ENCODE measurements around the gene TANC2. TPM values are rescaled to one million over a fixed set of nuclear protein-coding genes. Genes with fewer than 3 reads are reported as not detected.

Gene TANC2
- total RNA-seq, 4 donors from 2014 or later = 7.5 to 21.3 (median 14.6) TPM

- Histone ChIP-seq H3K27ac (replicated peaks in 1 of 4) (no peak overlapping the region), H3K4me3 (no peak overlapping the region), H3K4me1 (peaks cover 0 to 5% (median 0%) of the 10 kb centered on the region in 4 donors), H3K9me3 (peaks cover 0 to 4% (median 0%) of the 10 kb centered on the region in 4 donors), H3K36me3 (no peaks in the 10 kb centered on the region), H3K27me3 (no peaks in the 10 kb centered on the region)
- intact Hi-C loops (cut with DNase I) = no loop called here
- 90% methylated on average over 5 of the region's 5 CpGs for WGBS
- no peak for DNase-seq (ENCODE audit: extremely low spot score)
- TF ChIP-seq CTCF (IDR thresholded peaks at IDR 0.05) (no peak), EP300 (IDR thresholded peaks at IDR 0.05) (no peak), POLR2A (IDR thresholded peaks at IDR 0.05; ENCODE audit: low read depth) (no peak), POLR2AphosphoS5 (IDR thresholded peaks at IDR 0.05) (no peak)
These were observed 23.5 kb downstream of the TANC2 start for GRCh38 chr17:62989501-62989900.

GRCh38 chr17:62994931-62995330 lies 28.9 kb downstream of the TANC2 start:
- no peak for DNase-seq (ENCODE audit: extremely low spot score)
- Histone ChIP-seq H3K27me3 (no peaks in the 10 kb centered on the region), H3K36me3 (no peaks in the 10 kb centered on the region), H3K4me3 (no peak overlapping the region), H3K27ac (replicated peaks in 1 of 4) (no peak overlapping the region), H3K4me1 (peaks cover 0 to 6% (median 2%) of the 10 kb centered on the region in 4 donors), H3K9me3 (no peaks in the 10 kb centered on the region)
- intact Hi-C loops (cut with DNase I) = no loop called here
- 83% methylated on average over 4 of the region's 4 CpGs for WGBS
- TF ChIP-seq EP300 (IDR thresholded peaks at IDR 0.05) (no peak), POLR2AphosphoS5 (IDR thresholded peaks at IDR 0.05) (no peak), CTCF (IDR thresholded peaks at IDR 0.05) (no peak), POLR2A (IDR thresholded peaks at IDR 0.05; ENCODE audit: low read depth) (no peak)

GRCh38 chr17:62995377-62995885 lies 29.4 kb downstream of the TANC2 start:
- Histone ChIP-seq H3K4me3 (no peak overlapping the region), H3K4me1 (peaks cover 0 to 6% (median 2%) of the 10 kb centered on the region in 4 donors), H3K27me3 (no peaks in the 10 kb centered on the region), H3K36me3 (no peaks in the 10 kb centered on the region), H3K27ac (replicated peaks in 1 of 4) (no peak overlapping the region), H3K9me3 (no peaks in the 10 kb centered on the region)
- WGBS = 93% methylated on average over 3 of the region's 3 CpGs
- DNase-seq (ENCODE audit: extremely low spot score) = no peak
- TF ChIP-seq POLR2AphosphoS5 (IDR thresholded peaks at IDR 0.05) (no peak), CTCF (IDR thresholded peaks at IDR 0.05) (peak; percentile 14 to 42 (median 23)), EP300 (IDR thresholded peaks at IDR 0.05) (no peak), POLR2A (IDR thresholded peaks at IDR 0.05; ENCODE audit: low read depth) (no peak)
- intact Hi-C loops (cut with DNase I) = no loop called here

- no peaks in the 10 kb centered on the region for H3K9me3 ChIP-seq
- DNase-seq (ENCODE audit: extremely low spot score) = no peak
- H3K36me3 ChIP-seq = no peaks in the 10 kb centered on the region
- no peaks in the 10 kb centered on the region for H3K27me3 ChIP-seq
- H3K4me3 ChIP-seq = no peak overlapping the region
- no peak overlapping the region for H3K27ac ChIP-seq (replicated peaks in 1 of 4)
- WGBS = 91% methylated on average over 8 of the region's 8 CpGs
- TF ChIP-seq POLR2A (IDR thresholded peaks at IDR 0.05; ENCODE audit: low read depth) = no peak
- no peak for TF ChIP-seq CTCF (IDR thresholded peaks at IDR 0.05)
- TF ChIP-seq EP300 (IDR thresholded peaks at IDR 0.05) = no peak
- TF ChIP-seq POLR2AphosphoS5 (IDR thresholded peaks at IDR 0.05) = no peak
- H3K4me1 ChIP-seq = peaks cover 0 to 6% (median 2%) of the 10 kb centered on the region in 4 donors
- intact Hi-C loops (cut with DNase I) = no loop called here
These were observed 30.2 kb downstream of the TANC2 start for GRCh38 chr17:62996221-62996620.

GRCh38 chr17:62998166-62998565 lies 32.1 kb downstream of the TANC2 start:
- Histone ChIP-seq H3K4me3 (no peak overlapping the region), H3K9me3 (no peaks in the 10 kb centered on the region), H3K36me3 (no peaks in the 10 kb centered on the region), H3K4me1 (peaks cover 0 to 6% (median 2%) of the 10 kb centered on the region in 4 donors), H3K27ac (replicated peaks in 1 of 4) (no peak overlapping the region), H3K27me3 (no peaks in the 10 kb centered on the region)
- DNase-seq (ENCODE audit: extremely low spot score) = no peak
- intact Hi-C loops (cut with DNase I) = no loop called here
- TF ChIP-seq POLR2AphosphoS5 (IDR thresholded peaks at IDR 0.05) (no peak), CTCF (IDR thresholded peaks at IDR 0.05) (no peak), EP300 (IDR thresholded peaks at IDR 0.05) (no peak), POLR2A (IDR thresholded peaks at IDR 0.05; ENCODE audit: low read depth) (no peak)
- 96% methylated on average over 1 of the region's 1 CpG for WGBS
